Midbrain (tissue), 1 donor: Measurements from ENCODE around the gene HOXD3.
A peak's percentile ranks its signal among the peaks of the same experiment; 100 is the strongest.

Experiments
- DNase-seq: peaks from one replicate; lab custom pipeline; 2025; lab: John Stamatoyannopoulos, UW

HOXD3 gene

GRCh38 chr2:176121190-176122051 lies 35.7 kb upstream of the HOXD3 start:
- no peak for DNase-seq

GRCh38 chr2:176122052-176122682 lies 34.9 kb upstream of the HOXD3 start:
- no peak for DNase-seq

- DNase-seq = no peak
Observed at GRCh38 chr2:176122683-176123410, 34.3 kb upstream of the HOXD3 start, which contains the start of gene HOXD9. Gene HOXD9, plus strand, starts transcription at chr2:176122719. Its CDS starts 50 bp downstream, at chr2:176122769.

GRCh38 chr2:176123411-176124109 lies 33.5 kb upstream of the HOXD3 start:
- DNase-seq = no peak

- no peak for DNase-seq
Observed at GRCh38 chr2:176124110-176124946, 32.8 kb upstream of the HOXD3 start.

GRCh38 chr2:176124947-176125771 lies 31.9 kb upstream of the HOXD3 start:
- DNase-seq = no peak

GRCh38 chr2:176125772-176126054 lies 31.4 kb upstream of the HOXD3 start:
- no peak for DNase-seq

- peak; percentile 71 for DNase-seq
Observed at GRCh38 chr2:176126929-176127773, 30.0 kb upstream of the HOXD3 start.

- no peak for DNase-seq
Observed at GRCh38 chr2:176127774-176128072, 29.4 kb upstream of the HOXD3 start.

- no peak for DNase-seq
Observed at GRCh38 chr2:176128172-176128981, 28.7 kb upstream of the HOXD3 start.

- DNase-seq = no peak
Observed at GRCh38 chr2:176128982-176129796, 27.9 kb upstream of the HOXD3 start, which contains the start of gene HOXD8. Gene HOXD8, plus strand, starts transcription at chr2:176129705. Its CDS starts 662 bp downstream, at chr2:176130367.

- no peak for DNase-seq
Observed at GRCh38 chr2:176129813-176130146, 27.3 kb upstream of the HOXD3 start.

- no peak for DNase-seq
Observed at GRCh38 chr2:176130147-176130956, 26.8 kb upstream of the HOXD3 start.

GRCh38 chr2:176130957-176131847 lies 25.9 kb upstream of the HOXD3 start:
- DNase-seq = no peak

- DNase-seq = no peak
Observed at GRCh38 chr2:176131848-176132158, 25.3 kb upstream of the HOXD3 start.
